ENCODE measurements around the gene HAUS3.
A peak's percentile ranks its signal among the peaks of the same experiment; 100 is the strongest.

HAUS3 gene

DNA sequence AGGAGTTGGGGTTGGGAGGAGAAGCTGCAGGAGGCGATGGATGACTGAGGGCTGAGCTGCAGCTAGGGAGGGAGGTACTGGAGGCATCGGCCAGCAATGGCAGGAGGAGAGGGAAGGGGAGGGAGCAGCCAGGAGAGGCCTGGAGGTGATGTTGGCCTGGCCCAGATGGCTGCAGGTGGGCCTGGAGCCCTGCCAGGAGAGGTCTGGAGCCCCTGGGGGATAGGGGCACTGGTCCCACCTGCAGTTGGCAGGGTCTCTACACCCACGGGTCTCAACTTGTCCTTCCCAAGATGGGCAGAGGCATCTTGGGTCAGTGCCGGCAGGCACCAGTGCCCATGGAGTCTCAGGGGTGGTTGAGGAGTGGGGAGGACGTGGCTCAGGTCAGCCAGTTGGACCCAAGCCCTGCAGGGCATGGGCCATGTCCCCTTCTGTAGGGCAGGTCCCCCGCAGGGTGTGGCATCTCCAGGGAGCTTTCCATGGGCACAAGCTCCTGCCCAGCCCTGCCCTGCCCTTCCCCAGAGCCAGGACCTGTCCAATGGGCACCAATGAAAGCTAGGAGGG lies 22.6 kb upstream of the HAUS3 start:
- no peaks in the 10 kb centered on the region for H3K27me3 ChIP-seq (replicated peaks; ENCODE audit: insufficient read depth, low read length)
- peaks cover 25% of the 10 kb centered on the region for H3K4me1 ChIP-seq (ENCODE audit: low read length)
- H2AFZ ChIP-seq (ENCODE audit: low read length): no peak overlapping the region
- H3K9ac ChIP-seq (ENCODE audit: low read length): no peak overlapping the region
- no peak overlapping the region for H3K4me3 ChIP-seq (ENCODE audit: low read length)
- no peaks in the 10 kb centered on the region for H4K20me1 ChIP-seq (ENCODE audit: insufficient read depth, low read length)
- peaks cover 17% of the 10 kb centered on the region for H3K79me2 ChIP-seq (ENCODE audit: low read length)
- H3K36me3 ChIP-seq (replicated peaks; ENCODE audit: insufficient read depth, low read length): no peaks in the 10 kb centered on the region
- TF ChIP-seq EZH2phosphoT487 (IDR thresholded peaks at IDR 0.05; ENCODE audit: low read length) (no peak), EZH2 (optimal IDR thresholded peaks at IDR 0.05; ENCODE audit: low read depth, low read length) (no peak)
- TF ChIP-seq, protein P1, sequence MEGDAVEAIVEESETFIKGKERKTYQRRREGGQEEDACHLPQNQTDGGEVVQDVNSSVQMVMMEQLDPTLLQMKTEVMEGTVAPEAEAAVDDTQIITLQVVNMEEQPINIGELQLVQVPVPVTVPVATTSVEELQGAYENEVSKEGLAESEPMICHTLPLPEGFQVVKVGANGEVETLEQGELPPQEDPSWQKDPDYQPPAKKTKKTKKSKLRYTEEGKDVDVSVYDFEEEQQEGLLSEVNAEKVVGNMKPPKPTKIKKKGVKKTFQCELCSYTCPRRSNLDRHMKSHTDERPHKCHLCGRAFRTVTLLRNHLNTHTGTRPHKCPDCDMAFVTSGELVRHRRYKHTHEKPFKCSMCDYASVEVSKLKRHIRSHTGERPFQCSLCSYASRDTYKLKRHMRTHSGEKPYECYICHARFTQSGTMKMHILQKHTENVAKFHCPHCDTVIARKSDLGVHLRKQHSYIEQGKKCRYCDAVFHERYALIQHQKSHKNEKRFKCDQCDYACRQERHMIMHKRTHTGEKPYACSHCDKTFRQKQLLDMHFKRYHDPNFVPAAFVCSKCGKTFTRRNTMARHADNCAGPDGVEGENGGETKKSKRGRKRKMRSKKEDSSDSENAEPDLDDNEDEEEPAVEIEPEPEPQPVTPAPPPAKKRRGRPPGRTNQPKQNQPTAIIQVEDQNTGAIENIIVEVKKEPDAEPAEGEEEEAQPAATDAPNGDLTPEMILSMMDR (IDR thresholded peaks at IDR 0.05; ENCODE audit: low read length): no peak
- peak overlapping the region; percentile 16; the same call in 1 of the 2 replicates for H3K4me2 ChIP-seq (ENCODE audit: low read depth, low read length)
- peaks cover 17% of the 10 kb centered on the region for H3F3A ChIP-seq (ENCODE audit: insufficient read depth, low read length)
- no peaks in the 10 kb centered on the region for H3K9me3 ChIP-seq (replicated peaks; ENCODE audit: insufficient read depth, low read length)
- no peaks in the 10 kb centered on the region for H3K9me2 ChIP-seq (replicated peaks; ENCODE audit: insufficient read depth, low read length)
- DNase-seq: no peak
- peak overlapping the region; percentile 61 for H3K27ac ChIP-seq (ENCODE audit: low read length)

DNA sequence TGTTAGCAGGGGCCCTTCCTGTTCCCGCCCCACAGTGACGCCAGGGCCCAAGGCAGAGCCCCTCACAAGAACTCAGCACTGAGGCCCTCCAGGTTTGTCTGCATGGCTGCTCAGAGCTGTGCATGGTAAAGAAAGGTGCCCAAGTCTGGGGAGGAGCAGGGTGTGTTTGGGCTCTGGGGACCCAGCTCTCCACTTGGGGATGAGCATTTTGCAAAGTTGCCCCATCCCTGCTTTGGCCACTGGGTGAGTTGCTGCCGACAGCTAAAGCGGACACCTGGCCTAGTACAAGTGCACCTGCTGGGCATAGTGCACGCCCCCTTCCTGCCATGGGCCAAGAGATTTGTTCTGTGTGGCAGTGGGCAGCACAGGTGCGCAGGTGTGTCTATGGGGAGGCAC lies 22.0 kb upstream of the HAUS3 start:
- H3K79me2 ChIP-seq (ENCODE audit: low read length): peaks cover 23% of the 10 kb centered on the region
- DNase-seq: peak; percentile 84
- peak overlapping the region; percentile 61; the same call in 1 of the 2 replicates for H3K27ac ChIP-seq (ENCODE audit: low read length)
- H2AFZ ChIP-seq (ENCODE audit: low read length): no peak overlapping the region
- H3K9ac ChIP-seq (ENCODE audit: low read length): no peak overlapping the region
- H4K20me1 ChIP-seq (ENCODE audit: insufficient read depth, low read length): no peaks in the 10 kb centered on the region
- H3K36me3 ChIP-seq (replicated peaks; ENCODE audit: insufficient read depth, low read length): no peaks in the 10 kb centered on the region
- no peaks in the 10 kb centered on the region for H3K9me2 ChIP-seq (replicated peaks; ENCODE audit: insufficient read depth, low read length)
- H3K27me3 ChIP-seq (replicated peaks; ENCODE audit: insufficient read depth, low read length): no peaks in the 10 kb centered on the region
- H3K4me1 ChIP-seq (ENCODE audit: low read length): peaks cover 25% of the 10 kb centered on the region
- peak overlapping the region; percentile 30; the same call in 1 of the 2 replicates for H3K4me2 ChIP-seq (ENCODE audit: low read depth, low read length)
- no peak overlapping the region for H3K4me3 ChIP-seq (ENCODE audit: low read length)
- peaks cover 17% of the 10 kb centered on the region for H3F3A ChIP-seq (ENCODE audit: insufficient read depth, low read length)
- no peaks in the 10 kb centered on the region for H3K9me3 ChIP-seq (replicated peaks; ENCODE audit: insufficient read depth, low read length)
- TF ChIP-seq, protein P1 (IDR thresholded peaks at IDR 0.05; ENCODE audit: low read length): peak; percentile 23; the same call in 1 of the 2 replicates
- TF ChIP-seq EZH2phosphoT487 (IDR thresholded peaks at IDR 0.05; ENCODE audit: low read length): no peak

- peak overlapping the region; percentile 89 for H3K9ac ChIP-seq (ENCODE audit: low read length)
- peaks cover 17% of the 10 kb centered on the region for H3F3A ChIP-seq (ENCODE audit: insufficient read depth, low read length)
- H3K9me3 ChIP-seq (replicated peaks; ENCODE audit: insufficient read depth, low read length): no peaks in the 10 kb centered on the region
- peak overlapping the region; percentile 96 for H2AFZ ChIP-seq (ENCODE audit: low read length)
- no peaks in the 10 kb centered on the region for H3K9me2 ChIP-seq (replicated peaks; ENCODE audit: insufficient read depth, low read length)
- peaks cover 25% of the 10 kb centered on the region for H3K4me1 ChIP-seq (ENCODE audit: low read length)
- TF ChIP-seq, protein P1 (IDR thresholded peaks at IDR 0.05; ENCODE audit: low read length): no peak
- TF ChIP-seq EZH2 (optimal IDR thresholded peaks at IDR 0.05; ENCODE audit: low read depth, low read length) (no peak), EZH2phosphoT487 (IDR thresholded peaks at IDR 0.05; ENCODE audit: low read length) (no peak)
- no peak for DNase-seq
- H3K36me3 ChIP-seq (replicated peaks; ENCODE audit: insufficient read depth, low read length): no peaks in the 10 kb centered on the region
- peak overlapping the region; percentile 74 for H3K4me3 ChIP-seq (ENCODE audit: low read length)
- no peaks in the 10 kb centered on the region for H4K20me1 ChIP-seq (ENCODE audit: insufficient read depth, low read length)
- peak overlapping the region; percentile 62; the same call in 1 of the 2 replicates for H3K27ac ChIP-seq (ENCODE audit: low read length)
- H3K4me2 ChIP-seq (ENCODE audit: low read depth, low read length): peak overlapping the region; percentile 99
- H3K79me2 ChIP-seq (ENCODE audit: low read length): peaks cover 23% of the 10 kb centered on the region
- no peaks in the 10 kb centered on the region for H3K27me3 ChIP-seq (replicated peaks; ENCODE audit: insufficient read depth, low read length)
Measured at GRCh38 chr4:2262944-2263250, 21.0 kb upstream of the HAUS3 start.
